ENCODE data around the gene NHLRC1.

DNA sequence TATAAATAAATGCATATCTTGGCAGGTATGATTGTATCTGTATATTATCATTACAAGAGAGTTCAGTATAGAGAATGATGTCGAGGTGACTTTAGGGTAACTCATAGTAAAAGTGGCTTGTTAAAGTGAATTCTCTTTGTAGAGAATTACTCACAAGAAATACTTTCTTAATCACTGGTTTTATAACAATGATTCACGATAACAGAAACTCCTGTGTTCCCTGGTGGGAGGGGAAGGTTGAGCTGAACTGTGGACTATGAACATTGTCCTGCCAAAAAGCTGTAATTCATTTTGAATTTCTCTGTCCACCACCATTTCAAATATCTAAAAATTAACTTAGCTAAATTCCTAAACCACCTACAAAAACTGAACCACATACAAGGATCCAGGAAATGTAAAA is 24.7 kb upstream of the NHLRC1 start:
- TF ChIP-seq CTCF (IDR thresholded peaks at IDR 0.05) (no peak), EP300 (IDR thresholded peaks at IDR 0.05) (no peak)
